Progenitor cell of endocrine pancreas (in vitro differentiated cells): Measurements from ENCODE around the gene CELF1. TPM values are rescaled to one million over a fixed set of nuclear protein-coding genes. Genes with fewer than 3 reads are reported as not detected.

Experiments used
- DNase-seq: peaks from one replicate; pipeline ENCODE4 v3.0.0; 2021; ENCODE audit warnings: low spot score; ENCODE audit not compliant: unreplicated experiment
- H3K27ac Mint-ChIP-seq: 2 replicates; pipeline ENCODE4 v1.8.0; 2021; ENCODE audit warnings: mild to moderate bottlenecking, moderate library complexity, mixed read lengths
- H3K27me3 Mint-ChIP-seq: 2 replicates; pipeline ENCODE4 v1.8.0; 2021; ENCODE audit warnings: mixed read lengths
- H3K36me3 Mint-ChIP-seq: 2 replicates; pipeline ENCODE4 v1.8.0; 2022; ENCODE audit warnings: mixed read lengths; ENCODE audit not compliant: insufficient read depth
- H3K4me1 Mint-ChIP-seq: 2 replicates; pipeline ENCODE4 v1.8.0; 2021; ENCODE audit warnings: low read depth, mixed read lengths
- H3K4me3 Mint-ChIP-seq: 2 replicates; pipeline ENCODE4 v1.8.0; 2021; ENCODE audit warnings: low read depth, mild to moderate bottlenecking, moderate library complexity, mixed read lengths
- H3K9me3 Mint-ChIP-seq: 2 replicates; pipeline ENCODE4 v1.8.0; 2021; ENCODE audit warnings: low read depth, mixed read lengths
- total RNA-seq: library from RNA; stranded (reverse); gene quantifications from 2 replicates; pipeline ENCODE4 v1.2.1, GENCODE V29; 2021
- TF ChIP-seq, protein P1 (sequence below): fragments of 200-600 bp; sonication (generic); IDR thresholded peaks from one replicate; pipeline ENCODE4 v1.5.0; 2021; ENCODE audit warnings: antibody characterized with exemption, mild to moderate bottlenecking; ENCODE audit not compliant: unreplicated experiment

CELF1 gene
- total RNA-seq, 1 donor from 2014 or later = 161 TPM

DNA sequence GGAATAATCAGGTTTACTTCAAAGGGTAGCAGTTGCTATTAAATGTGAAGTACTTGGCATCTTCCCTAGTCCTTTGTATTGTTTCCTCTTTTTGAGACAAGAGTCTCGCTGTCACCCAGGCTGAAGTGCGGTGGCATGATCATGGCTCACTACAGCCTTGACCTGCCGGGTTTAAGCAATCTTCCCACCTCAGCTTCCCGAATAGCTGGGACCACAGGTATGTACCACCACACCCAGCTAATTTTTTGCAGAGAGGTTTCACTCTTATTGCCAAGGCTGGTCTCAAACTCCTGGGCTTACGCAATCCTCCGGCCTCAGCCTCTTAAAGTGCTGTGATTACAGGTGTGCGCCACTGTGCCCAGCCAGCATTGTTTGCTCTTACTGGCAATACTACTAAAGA is 67.8 kb downstream of the CELF1 start:
- H3K4me3 Mint-ChIP-seq = no peak overlapping the region
- peaks cover 12% of the 10 kb centered on the region for H3K4me1 Mint-ChIP-seq
- TF ChIP-seq, protein P1, sequence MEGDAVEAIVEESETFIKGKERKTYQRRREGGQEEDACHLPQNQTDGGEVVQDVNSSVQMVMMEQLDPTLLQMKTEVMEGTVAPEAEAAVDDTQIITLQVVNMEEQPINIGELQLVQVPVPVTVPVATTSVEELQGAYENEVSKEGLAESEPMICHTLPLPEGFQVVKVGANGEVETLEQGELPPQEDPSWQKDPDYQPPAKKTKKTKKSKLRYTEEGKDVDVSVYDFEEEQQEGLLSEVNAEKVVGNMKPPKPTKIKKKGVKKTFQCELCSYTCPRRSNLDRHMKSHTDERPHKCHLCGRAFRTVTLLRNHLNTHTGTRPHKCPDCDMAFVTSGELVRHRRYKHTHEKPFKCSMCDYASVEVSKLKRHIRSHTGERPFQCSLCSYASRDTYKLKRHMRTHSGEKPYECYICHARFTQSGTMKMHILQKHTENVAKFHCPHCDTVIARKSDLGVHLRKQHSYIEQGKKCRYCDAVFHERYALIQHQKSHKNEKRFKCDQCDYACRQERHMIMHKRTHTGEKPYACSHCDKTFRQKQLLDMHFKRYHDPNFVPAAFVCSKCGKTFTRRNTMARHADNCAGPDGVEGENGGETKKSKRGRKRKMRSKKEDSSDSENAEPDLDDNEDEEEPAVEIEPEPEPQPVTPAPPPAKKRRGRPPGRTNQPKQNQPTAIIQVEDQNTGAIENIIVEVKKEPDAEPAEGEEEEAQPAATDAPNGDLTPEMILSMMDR = no peak
- H3K36me3 Mint-ChIP-seq = peaks cover 23% of the 10 kb centered on the region
- H3K27ac Mint-ChIP-seq = no peak overlapping the region
- H3K9me3 Mint-ChIP-seq = no peaks in the 10 kb centered on the region
- DNase-seq = no peak
- H3K27me3 Mint-ChIP-seq = no peaks in the 10 kb centered on the region

DNA sequence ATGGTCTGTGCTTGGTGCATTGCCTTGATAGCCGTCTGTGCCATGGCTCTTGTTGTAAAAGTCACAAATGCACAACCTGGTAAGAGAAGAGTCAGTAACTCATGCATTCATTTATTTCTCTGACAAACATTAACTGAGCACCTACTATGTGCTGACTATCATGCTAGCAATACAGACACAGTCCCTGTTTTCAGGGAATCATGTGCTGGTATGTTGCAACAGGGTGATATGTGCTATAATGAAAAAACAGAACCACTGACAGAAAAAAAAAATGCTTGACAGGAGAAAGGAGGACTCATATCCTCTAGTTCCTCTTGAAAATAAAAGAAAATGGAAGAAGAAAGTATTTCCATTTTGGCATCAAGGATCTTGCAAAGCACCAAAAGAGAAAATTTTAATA is 69.5 kb downstream of the CELF1 start:
- TF ChIP-seq, protein P1 = no peak
- DNase-seq = no peak
- Mint-ChIP-seq H3K4me1 (peaks cover 7% of the 10 kb centered on the region), H3K27me3 (no peaks in the 10 kb centered on the region), H3K36me3 (peaks cover 28% of the 10 kb centered on the region), H3K9me3 (no peaks in the 10 kb centered on the region), H3K27ac (no peak overlapping the region), H3K4me3 (no peak overlapping the region)

DNA sequence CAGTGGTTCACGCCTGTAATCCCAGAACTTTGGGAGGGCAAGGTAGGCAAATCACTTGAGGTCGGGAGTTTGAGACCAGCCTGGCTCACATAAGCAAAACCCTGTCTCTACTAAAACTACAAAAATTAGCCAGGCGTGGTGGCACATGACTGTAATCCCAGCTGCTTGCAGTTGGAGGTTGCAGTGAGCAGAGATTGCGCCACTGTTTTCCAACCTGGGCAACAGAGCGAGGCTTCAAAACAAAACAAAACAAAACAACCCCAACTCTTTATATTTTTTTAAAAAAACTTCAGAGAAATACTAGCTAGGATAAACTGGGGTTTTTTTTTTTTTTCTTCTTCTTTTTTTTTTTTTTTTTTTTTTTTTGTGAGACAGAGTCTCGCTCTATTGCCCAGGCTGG is 72.2 kb downstream of the CELF1 start:
- TF ChIP-seq, protein P1 = no peak
- H3K36me3 Mint-ChIP-seq = peaks cover 25% of the 10 kb centered on the region
- H3K4me3 Mint-ChIP-seq = no peak overlapping the region
- H3K9me3 Mint-ChIP-seq = no peaks in the 10 kb centered on the region
- DNase-seq = no peak
- no peak overlapping the region for H3K27ac Mint-ChIP-seq
- no peaks in the 10 kb centered on the region for H3K27me3 Mint-ChIP-seq
- H3K4me1 Mint-ChIP-seq = peaks cover 2% of the 10 kb centered on the region

DNA sequence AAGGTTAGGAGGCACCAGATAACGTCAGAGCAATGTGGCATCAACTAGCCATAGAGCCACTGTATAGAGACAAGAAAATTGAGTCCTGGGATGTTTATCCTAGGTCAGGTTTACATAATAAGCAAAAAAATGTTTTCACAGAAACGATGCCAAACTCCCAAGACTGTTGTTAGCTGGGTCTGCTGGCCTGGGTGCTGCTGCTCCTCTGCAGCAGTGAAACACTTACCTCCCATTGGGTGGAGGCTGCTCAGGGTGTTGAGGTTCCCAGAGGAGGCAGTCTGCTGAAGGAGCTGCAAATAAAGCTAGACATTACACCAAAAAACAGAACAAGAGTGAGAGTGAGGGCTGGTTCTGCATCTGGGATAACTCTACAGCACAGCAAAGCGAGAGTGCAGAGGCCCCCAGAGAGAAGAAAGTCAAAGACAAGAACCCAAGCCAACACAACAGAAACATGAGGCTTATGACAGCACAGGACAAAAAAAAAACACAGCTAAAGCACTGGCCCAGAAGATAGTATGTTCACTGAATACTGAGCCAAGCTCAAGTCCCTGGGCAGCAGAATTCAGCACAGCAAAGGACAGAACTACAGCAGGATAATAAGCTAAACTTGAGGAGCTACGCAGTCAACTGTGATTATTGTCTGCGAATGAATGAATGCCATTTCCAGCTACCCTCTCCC is 74.1 kb downstream of the CELF1 start:
- Mint-ChIP-seq H3K4me1 (peaks cover 2% of the 10 kb centered on the region), H3K36me3 (peaks cover 33% of the 10 kb centered on the region), H3K27me3 (no peaks in the 10 kb centered on the region), H3K4me3 (no peak overlapping the region), H3K9me3 (no peaks in the 10 kb centered on the region), H3K27ac (no peak overlapping the region)
- TF ChIP-seq, protein P1 = no peak
- no peak for DNase-seq

DNA sequence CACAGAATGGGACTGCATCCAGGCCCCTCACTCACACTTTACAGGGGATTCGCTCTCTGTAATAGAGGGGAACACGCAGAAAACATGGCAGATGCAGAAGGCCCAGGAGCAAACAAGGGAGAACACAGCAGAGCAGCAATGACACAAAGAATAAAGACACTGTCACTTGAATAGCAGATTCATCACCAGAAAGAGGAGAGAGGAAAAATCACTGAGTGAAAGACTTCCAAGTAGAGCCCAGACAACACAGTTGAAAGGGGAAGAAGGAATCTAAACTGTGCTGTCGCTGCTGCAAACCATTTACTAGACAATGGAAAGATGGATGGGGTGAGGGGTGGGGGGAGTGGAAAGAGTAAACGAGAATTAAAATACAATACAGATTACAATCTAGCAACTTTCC is 75.2 kb downstream of the CELF1 start:
- Mint-ChIP-seq H3K4me3 (no peak overlapping the region), H3K9me3 (no peaks in the 10 kb centered on the region), H3K4me1 (peaks cover 2% of the 10 kb centered on the region), H3K36me3 (peaks cover 38% of the 10 kb centered on the region), H3K27ac (no peak overlapping the region), H3K27me3 (no peaks in the 10 kb centered on the region)
- no peak for DNase-seq
- TF ChIP-seq, protein P1 = no peak
